Right lobe of liver (tissue), 6 donors: ENCODE results near the gene RER1. TPM values are rescaled to one million over a fixed set of nuclear protein-coding genes. Genes with fewer than 3 reads are reported as not detected.

ENCODE experiments used
- ATAC-seq, 4 donors: fragments of 200-7000 bp; cut with Tn5 transposase; one replicate each; pipeline ENCODE4 v1.9.1; 2020; ENCODE audit warnings: mild to moderate bottlenecking in 4 of 4, moderate library complexity in 4 of 4
- DNase-seq, 3 donors: peaks; one replicate each; pipeline ENCODE4 v3.0.0-alpha.2; 2020
- H3K27ac ChIP-seq, 3 donors: fragments of 200-600 bp; one replicate each; pipeline ENCODE4 v1.8.0; 2022
- H3K27me3 ChIP-seq, 2 donors: fragments of 200-600 bp; one replicate each; pipeline ENCODE4 v1.8.0; 2022
- H3K36me3 ChIP-seq, 4 donors: fragments of 200-600 bp; sonication (generic) in 1 of 4; one replicate each; pipeline versions ENCODE4 v1.5.1 to v1.8.0; 2017 to 2022; ENCODE audit warnings: control low read depth in 1 of 4
- H3K4me1 ChIP-seq, 4 donors: fragments of 200-600 bp; sonication (generic) in 1 of 4; one replicate each; pipeline versions ENCODE4 v1.5.1 to v1.8.0; 2017 to 2022; ENCODE audit warnings: control low read depth in 1 of 4
- H3K4me3 ChIP-seq, 3 donors: fragments of 200-600 bp; one replicate each; pipeline ENCODE4 v1.8.0; 2022
- H3K9me3 ChIP-seq, 4 donors: fragments of 200-600 bp; sonication (generic) in 1 of 4; one replicate each; pipeline versions ENCODE4 v1.5.1 to v1.8.0; 2017 to 2022; ENCODE audit warnings: control low read depth in 1 of 4
- POLR2A ChIP-seq: fragments of 450-650 bp; IDR thresholded peaks from one replicate; pipeline ENCODE4 v1.6.1; 2017; ENCODE audit warnings: antibody characterized with exemption, mild to moderate bottlenecking
- WGBS: methylation state at CpG from one replicate; pipeline ENCODE4 v1.1.6; 2018; ENCODE audit warnings: low coverage, low lambda C conversion rate; ENCODE audit not compliant: insufficient coverage; ENCODE audit errors: missing lambda C conversion rate; 5-methylcytosine and 5-hydroxymethylcytosine counted together
- intact Hi-C, 2 donors: fragments of 100-400 bp; cut with DNase I; formaldehyde crosslinking; loops; one replicate each; pipeline versions ENCODE4 v1.11.2 to v1.14.1; 2022
- total RNA-seq, 6 experiments: library from RNA; depleted of rRNA in 2 of 6; stranded (reverse); fragments of >200 nt in 2 of 6; fragmentation: NEBNext Ultra II Directional in 3 of 6; extraction: Animal tissue kit (Norgen Biotek cat#: 25700) in 3 of 6; gene quantifications; one replicate each; pipeline versions ENCODE4 v1.1.0 to v1.2.4, GENCODE V29; 2016 to 2023
- TF ChIP-seq, protein P1 (sequence below), 4 donors: fragments of 200-600 bp in 3 of 4; fragments of 450-650 bp in 1 of 4; IDR thresholded peaks; one replicate each; pipeline versions ENCODE4 v1.5.1 to v1.8.0; 2016 to 2022; ENCODE audit warnings: antibody characterized with exemption in 4 of 4, mild to moderate bottlenecking in 2 of 4
- donor health status: DM: no; HTN: yes; CAD: no.
- donor health status: DM: no; HTN: no; CAD: no.
- donor health status: DM: no; HTN: no; CAD: no.
- donor health status: DM: no; HTN: yes; CAD: no.
- donor health status: DM: no; HTN: yes; CAD: no.

The RER1 gene
- total RNA-seq, 6 experiments from 2014 or later, result 76.5 to 166 (median 122) TPM

DNA sequence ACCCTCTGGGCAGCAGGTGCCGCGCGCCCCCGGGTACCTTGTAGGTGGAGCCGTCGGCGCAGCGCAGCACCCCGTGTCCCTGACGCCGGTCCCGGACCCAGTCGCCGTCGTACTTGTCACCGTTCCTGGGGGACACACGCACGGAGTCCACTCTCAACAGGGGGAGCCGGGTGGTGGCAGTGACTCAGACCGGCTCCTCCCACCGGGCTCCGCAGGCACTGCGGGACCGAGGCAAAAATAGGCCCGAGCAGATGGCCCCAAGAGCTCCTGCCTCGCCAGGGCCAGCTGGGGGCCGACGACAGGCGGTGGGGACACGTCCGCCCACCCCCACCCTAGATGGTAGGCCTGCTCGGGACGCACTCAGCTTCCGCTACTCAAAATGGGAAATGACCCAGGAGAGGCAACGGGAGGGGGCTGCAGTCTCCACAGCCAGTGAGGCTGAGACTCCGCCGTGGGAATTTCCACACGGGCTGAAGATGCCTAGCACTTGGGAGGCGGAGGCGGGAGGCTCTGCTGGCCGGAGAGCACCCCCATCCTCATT lies 6.6 kb upstream of the RER1 start:
- DNase-seq (peak in 2 of 3 donors; percentile 38 to 53), ATAC-seq (no peak)
- H3K27ac ChIP-seq, result no peak overlapping the region
- H3K36me3 ChIP-seq, result no peaks in the 10 kb centered on the region
- TF ChIP-seq POLR2A, result no peak
- TF ChIP-seq, protein P1, sequence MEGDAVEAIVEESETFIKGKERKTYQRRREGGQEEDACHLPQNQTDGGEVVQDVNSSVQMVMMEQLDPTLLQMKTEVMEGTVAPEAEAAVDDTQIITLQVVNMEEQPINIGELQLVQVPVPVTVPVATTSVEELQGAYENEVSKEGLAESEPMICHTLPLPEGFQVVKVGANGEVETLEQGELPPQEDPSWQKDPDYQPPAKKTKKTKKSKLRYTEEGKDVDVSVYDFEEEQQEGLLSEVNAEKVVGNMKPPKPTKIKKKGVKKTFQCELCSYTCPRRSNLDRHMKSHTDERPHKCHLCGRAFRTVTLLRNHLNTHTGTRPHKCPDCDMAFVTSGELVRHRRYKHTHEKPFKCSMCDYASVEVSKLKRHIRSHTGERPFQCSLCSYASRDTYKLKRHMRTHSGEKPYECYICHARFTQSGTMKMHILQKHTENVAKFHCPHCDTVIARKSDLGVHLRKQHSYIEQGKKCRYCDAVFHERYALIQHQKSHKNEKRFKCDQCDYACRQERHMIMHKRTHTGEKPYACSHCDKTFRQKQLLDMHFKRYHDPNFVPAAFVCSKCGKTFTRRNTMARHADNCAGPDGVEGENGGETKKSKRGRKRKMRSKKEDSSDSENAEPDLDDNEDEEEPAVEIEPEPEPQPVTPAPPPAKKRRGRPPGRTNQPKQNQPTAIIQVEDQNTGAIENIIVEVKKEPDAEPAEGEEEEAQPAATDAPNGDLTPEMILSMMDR (IDR thresholded peaks at IDR 0.05), result no peak
- intact Hi-C loops, result loop anchor here in 1 of 2 donors (5.0 kb wide), 1 partner anchor 188 kb away; no protein-coding TSS in a partner anchor
- H3K4me1 ChIP-seq, result no peaks in the 10 kb centered on the region
- 82% methylated on average over 2 of the region's 41 CpGs for WGBS
- H3K9me3 ChIP-seq, result no peaks in the 10 kb centered on the region
- H3K4me3 ChIP-seq, result no peak overlapping the region
- no peaks in the 10 kb centered on the region for H3K27me3 ChIP-seq

DNA sequence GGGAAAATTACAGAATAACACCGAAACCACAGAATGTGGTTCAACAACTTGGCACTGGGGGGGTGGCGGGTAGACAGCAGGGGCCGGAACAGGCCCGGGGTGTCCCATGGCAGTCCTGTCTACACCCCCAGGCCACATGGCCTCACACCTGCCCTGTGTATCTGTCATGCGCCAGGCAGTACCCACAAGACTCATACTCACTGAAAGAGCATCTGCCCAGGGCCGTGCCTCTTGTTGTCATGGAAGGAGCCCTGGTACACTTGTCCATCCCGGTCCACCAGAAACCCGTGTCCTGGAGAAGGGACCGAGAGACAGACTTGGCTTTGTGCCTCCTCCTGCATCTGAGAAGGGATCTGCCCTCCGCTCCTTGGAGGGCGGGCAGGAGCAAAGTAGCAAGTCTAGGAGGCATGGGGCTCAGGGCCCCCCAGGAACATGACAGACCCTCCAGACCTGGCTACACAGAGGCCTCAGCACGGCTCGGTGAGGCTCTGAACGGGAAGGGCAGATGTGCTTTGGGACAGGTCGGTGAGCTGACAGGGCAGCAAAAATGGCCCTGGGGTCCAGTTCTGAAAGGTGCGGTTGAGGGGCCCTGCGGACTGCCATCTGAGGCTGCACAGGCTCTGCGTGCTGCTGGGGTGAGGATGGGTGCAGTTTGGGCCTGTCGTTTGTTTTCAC lies 5.9 kb upstream of the RER1 start:
- Histone ChIP-seq H3K4me1 (no peaks in the 10 kb centered on the region), H3K36me3 (no peaks in the 10 kb centered on the region), H3K9me3 (no peaks in the 10 kb centered on the region), H3K27me3 (no peaks in the 10 kb centered on the region), H3K27ac (no peak overlapping the region), H3K4me3 (no peak overlapping the region)
- DNase-seq (peak in 2 of 3 donors; percentile 37 to 40), ATAC-seq (no peak)
- 95% methylated on average over 9 of the region's 19 CpGs for WGBS
- no peak for TF ChIP-seq POLR2A
- TF ChIP-seq, protein P1 (IDR thresholded peaks at IDR 0.05), result no peak
- intact Hi-C loops, result no loop called here

DNA sequence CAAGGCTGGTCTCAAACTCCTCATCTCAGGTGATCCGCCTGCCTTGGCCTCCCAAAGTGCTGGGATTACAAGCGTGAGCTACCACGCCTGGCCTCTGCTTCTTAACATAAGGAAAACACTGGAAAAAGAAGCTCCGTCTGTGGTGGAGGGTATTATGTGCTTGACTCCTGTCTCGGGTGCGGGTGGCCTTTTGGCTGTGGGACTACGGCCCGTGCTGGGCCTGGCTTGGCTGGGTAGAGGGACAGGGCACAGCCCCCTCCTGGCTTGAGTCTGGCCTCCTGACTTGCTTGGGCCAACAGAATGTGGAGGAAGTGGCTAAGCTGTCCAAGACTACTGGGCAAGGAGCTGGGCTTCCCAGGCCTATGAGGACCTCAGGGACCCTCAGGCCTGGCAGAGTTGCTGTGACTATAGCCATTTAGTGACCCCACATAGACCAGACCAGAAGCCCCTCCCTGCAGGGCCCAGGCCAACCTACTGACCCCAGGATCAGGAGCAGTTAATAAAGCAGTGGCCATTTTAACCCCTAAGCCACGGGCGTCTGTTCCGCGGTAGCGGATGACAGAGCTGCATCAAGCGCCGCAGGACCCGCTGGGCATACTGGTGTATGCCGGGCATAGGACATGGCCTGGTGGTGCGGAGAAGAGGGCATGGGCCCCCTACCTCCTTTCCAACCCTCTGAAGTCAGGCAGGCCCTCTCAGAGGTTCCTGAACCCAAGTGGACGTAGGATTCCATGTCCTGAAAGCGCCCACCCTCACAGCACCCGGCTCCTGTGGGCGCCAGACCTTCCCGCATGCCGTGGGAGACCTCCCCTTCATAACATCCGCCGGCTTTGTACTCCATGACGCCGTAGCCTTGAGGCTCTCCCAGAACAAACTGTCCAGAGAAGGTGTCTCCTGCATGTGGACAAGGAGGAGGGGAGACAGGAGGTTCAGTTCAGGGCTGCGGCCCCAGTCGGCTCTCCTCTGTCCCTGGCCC lies 4.7 kb upstream of the RER1 start:
- intact Hi-C loops, result no loop called here
- Histone ChIP-seq H3K4me3 (no peak overlapping the region), H3K27me3 (no peaks in the 10 kb centered on the region), H3K36me3 (no peaks in the 10 kb centered on the region), H3K9me3 (no peaks in the 10 kb centered on the region), H3K27ac (no peak overlapping the region), H3K4me1 (no peaks in the 10 kb centered on the region)
- ATAC-seq, result no peak
- WGBS, result 100% methylated on average over 5 of the region's 30 CpGs
- DNase-seq, result peak in 2 of 3 donors; percentile 24 to 40
- no peak for TF ChIP-seq POLR2A
- TF ChIP-seq, protein P1 (IDR thresholded peaks at IDR 0.05), result no peak

DNA sequence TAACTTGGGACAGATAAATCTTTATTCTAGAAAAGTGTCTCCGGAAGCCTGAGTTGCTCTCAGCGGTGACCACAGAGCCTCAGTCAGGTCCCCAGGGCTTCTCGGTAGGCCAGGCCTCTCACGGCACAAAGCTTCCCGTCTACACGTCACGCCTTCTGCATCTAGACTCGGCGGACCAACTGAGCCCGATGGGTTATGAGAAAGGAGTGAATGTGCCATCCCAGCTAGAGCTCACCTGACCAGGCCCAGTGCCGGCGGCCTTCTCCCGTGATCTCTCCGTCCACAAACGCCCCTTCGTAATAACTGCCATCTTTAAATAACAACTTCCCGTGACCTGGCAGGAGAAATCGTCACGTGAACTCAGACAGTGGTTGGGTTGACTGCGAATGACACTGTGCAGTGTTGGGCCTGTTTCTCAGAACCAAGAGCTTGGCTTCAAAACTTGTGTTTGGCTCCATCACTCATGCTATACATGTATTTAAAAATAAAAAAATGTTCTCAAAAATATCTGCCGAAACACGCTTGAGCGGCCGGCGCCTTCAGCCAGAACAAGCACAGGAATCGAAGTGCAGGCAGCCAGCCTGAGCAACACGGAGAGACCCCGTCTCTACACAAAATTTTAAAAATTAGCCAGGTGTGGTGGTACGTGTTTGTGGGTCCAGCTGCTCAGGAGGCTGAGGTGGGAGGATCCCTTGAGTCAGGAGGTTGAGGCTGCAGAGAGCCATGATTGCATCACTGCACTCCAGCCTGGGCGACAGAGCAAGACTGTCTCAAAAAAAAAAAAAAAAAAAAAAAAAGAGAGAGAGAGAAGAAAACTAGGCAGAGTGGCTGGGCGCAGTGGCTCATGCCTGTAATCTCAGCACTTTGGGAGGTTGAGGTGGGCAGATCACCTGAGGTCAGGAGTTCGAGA lies 3.4 kb upstream of the RER1 start:
- DNase-seq (peak; percentile 10 to 47 (median 29)), ATAC-seq (no peak)
- H3K9me3 ChIP-seq, result no peaks in the 10 kb centered on the region
- H3K36me3 ChIP-seq, result no peaks in the 10 kb centered on the region
- intact Hi-C loops, result no loop called here
- H3K27me3 ChIP-seq, result no peaks in the 10 kb centered on the region
- WGBS, result 94% methylated on average over 21 of the region's 32 CpGs
- peaks cover 0 to 10% (median under 1%) of the 10 kb centered on the region in 4 donors for H3K4me1 ChIP-seq
- no peak overlapping the region for H3K27ac ChIP-seq
- no peak overlapping the region for H3K4me3 ChIP-seq
- TF ChIP-seq, protein P1 (IDR thresholded peaks at IDR 0.05), result no peak
- no peak for TF ChIP-seq POLR2A
